Tibial nerve (tissue), 3 donors: ENCODE data around the gene MYOZ3.

ENCODE experiments used
- POLR2A ChIP-seq, 2 donors: fragments of 450-650 bp; IDR thresholded peaks; one replicate each; pipeline ENCODE4 v1.6.1; 2017; ENCODE audit warnings: antibody characterized with exemption in 2 of 2, mild to moderate bottlenecking in 2 of 2, moderate library complexity in 2 of 2
- TF ChIP-seq, protein P1 (sequence below), 5 experiments: fragments of 200-600 bp in 3 of 5; fragments of 450-650 bp in 2 of 5; sonication (generic) in 3 of 5; IDR thresholded peaks; one replicate each; pipeline ENCODE4 v1.5.1; 2016 to 2019; ENCODE audit warnings: antibody characterized with exemption in 5 of 5, mild to moderate bottlenecking in 3 of 5, moderate library complexity in 2 of 5

DNA sequence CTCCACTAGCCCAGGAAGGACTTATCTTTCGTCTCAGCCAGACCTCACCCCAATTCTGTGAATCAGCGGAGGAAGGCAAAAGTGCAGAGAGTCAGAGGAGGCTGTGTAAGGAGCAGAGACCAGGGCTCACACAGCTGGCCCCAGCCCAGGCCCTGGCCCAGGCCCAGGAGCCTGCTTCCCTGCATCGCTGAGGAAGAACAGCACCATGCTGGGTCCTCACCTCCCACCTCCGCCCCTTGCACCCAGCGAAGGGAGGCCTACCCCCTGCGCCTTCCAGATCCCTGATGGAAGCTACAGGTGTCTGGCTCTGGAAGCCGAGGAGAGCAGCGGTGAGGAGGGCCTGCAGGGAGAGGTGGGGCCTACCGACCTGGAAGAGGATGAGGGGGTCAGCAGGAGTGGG, 42.9 kb upstream of the MYOZ3 start:
- TF ChIP-seq, protein P1, sequence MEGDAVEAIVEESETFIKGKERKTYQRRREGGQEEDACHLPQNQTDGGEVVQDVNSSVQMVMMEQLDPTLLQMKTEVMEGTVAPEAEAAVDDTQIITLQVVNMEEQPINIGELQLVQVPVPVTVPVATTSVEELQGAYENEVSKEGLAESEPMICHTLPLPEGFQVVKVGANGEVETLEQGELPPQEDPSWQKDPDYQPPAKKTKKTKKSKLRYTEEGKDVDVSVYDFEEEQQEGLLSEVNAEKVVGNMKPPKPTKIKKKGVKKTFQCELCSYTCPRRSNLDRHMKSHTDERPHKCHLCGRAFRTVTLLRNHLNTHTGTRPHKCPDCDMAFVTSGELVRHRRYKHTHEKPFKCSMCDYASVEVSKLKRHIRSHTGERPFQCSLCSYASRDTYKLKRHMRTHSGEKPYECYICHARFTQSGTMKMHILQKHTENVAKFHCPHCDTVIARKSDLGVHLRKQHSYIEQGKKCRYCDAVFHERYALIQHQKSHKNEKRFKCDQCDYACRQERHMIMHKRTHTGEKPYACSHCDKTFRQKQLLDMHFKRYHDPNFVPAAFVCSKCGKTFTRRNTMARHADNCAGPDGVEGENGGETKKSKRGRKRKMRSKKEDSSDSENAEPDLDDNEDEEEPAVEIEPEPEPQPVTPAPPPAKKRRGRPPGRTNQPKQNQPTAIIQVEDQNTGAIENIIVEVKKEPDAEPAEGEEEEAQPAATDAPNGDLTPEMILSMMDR (IDR thresholded peaks at IDR 0.05): no peak
- TF ChIP-seq POLR2A (IDR thresholded peaks at IDR 0.05): no peak
